IMR-90 (cell line): ENCODE data around the gene ADAMTS13. TPM values are rescaled to one million over a fixed set of nuclear protein-coding genes. Genes with fewer than 3 reads are reported as not detected.

Experiments
- ATAC-seq: fragments of 200-7000 bp; cut with Tn5 transposase; 2 replicates; pipeline ENCODE4 v1.9.1; 2020; ENCODE audit warnings: low read depth, mild to moderate bottlenecking, moderate library complexity
- BruUV-seq: library from RNA; stranded (reverse); fragments of 400-500 nt; replicated peaks from 2 replicates; lab custom pipeline; 2021; lab: Mats Ljungman, UMichigan
- CTCF ChIA-PET: fragments of 300-600 bp; formaldehyde crosslinking; extraction: SDS; loops from one replicate; lab custom pipeline; 2021; ENCODE audit warnings: antibody characterized with exemption; lab: Yijun Ruan, JAX
- POLR2A ChIA-PET: fragments of 300-600 bp; sonication (Branson Sonifier 250); formaldehyde crosslinking; loops from one replicate; lab custom pipeline; 2022; ENCODE audit warnings: antibody characterized with exemption; ENCODE audit not compliant: unreplicated experiment; lab: Charles Lee
- DNase-seq: peaks from one replicate; pipeline ENCODE4 v3.0.0; 2013
- H2AFZ ChIP-seq: replicated peaks from 2 replicates; pipeline ENCODE3; 2013; ENCODE audit warnings: low read length, mild to moderate bottlenecking; ENCODE audit not compliant: poor library complexity
- H2AK5ac ChIP-seq: 2 replicates; pipeline ENCODE4 v1.6.1; 2013; ENCODE audit warnings: low read depth, low read length, inconsistent platforms
- H2AK9ac ChIP-seq: replicated peaks from 2 replicates; pipeline ENCODE3; 2013; ENCODE audit warnings: mild to moderate bottlenecking, low read depth, low read length, moderate library complexity; ENCODE audit not compliant: poor library complexity
- H2BK120ac ChIP-seq: 2 replicates; pipeline ENCODE4 v1.6.1; 2013; ENCODE audit warnings: low read depth, low read length, inconsistent platforms
- H2BK15ac ChIP-seq: 3 replicates; pipeline ENCODE4 v1.6.1; 2013; ENCODE audit warnings: low read depth, low read length, inconsistent platforms
- H2BK20ac ChIP-seq: 2 replicates; pipeline ENCODE4 v1.6.1; 2013; ENCODE audit warnings: low read depth, mild to moderate bottlenecking, inconsistent platforms, low read length, moderate library complexity
- H2BK5ac ChIP-seq: 2 replicates; pipeline ENCODE4 v1.6.1; 2013; ENCODE audit warnings: mild to moderate bottlenecking, low read depth, low read length, inconsistent platforms; ENCODE audit not compliant: poor library complexity, severe bottlenecking
- H3K14ac ChIP-seq: replicated peaks from 2 replicates; pipeline ENCODE4 v1.6.1; 2013; ENCODE audit warnings: low read depth, low read length, inconsistent platforms
- H3K18ac ChIP-seq: 2 replicates; pipeline ENCODE4 v1.6.1; 2013; ENCODE audit warnings: low read depth, low read length, control low read depth
- H3K23ac ChIP-seq: 2 replicates; pipeline ENCODE4 v1.6.1; 2013; ENCODE audit warnings: low read depth, low read length, inconsistent platforms
- H3K27ac ChIP-seq: 2 replicates; pipeline ENCODE4 v1.5.1; 2013; ENCODE audit warnings: mild to moderate bottlenecking, control low read depth, low read length; ENCODE audit not compliant: insufficient read depth
- H3K27me3 ChIP-seq: 2 replicates; pipeline ENCODE4 v1.6.1; 2013; ENCODE audit warnings: low read length; ENCODE audit not compliant: control insufficient read depth, insufficient read depth
- H3K36me3 ChIP-seq: 2 replicates; pipeline ENCODE4 v1.6.1; 2013; ENCODE audit warnings: low read length, mixed read lengths; ENCODE audit not compliant: control insufficient read depth, insufficient read depth
- H3K4ac ChIP-seq: 2 replicates; pipeline ENCODE4 v1.6.1; 2013; ENCODE audit warnings: low read depth, low read length, inconsistent platforms
- H3K4me1 ChIP-seq: 2 replicates; pipeline ENCODE4 v1.6.1; 2013; ENCODE audit warnings: low read length, mixed read lengths; ENCODE audit not compliant: control insufficient read depth, insufficient read depth
- H3K4me2 ChIP-seq: 2 replicates; pipeline ENCODE4 v1.6.1; 2013; ENCODE audit warnings: low read depth, mild to moderate bottlenecking, control low read depth, low read length, moderate library complexity
- H3K4me3 ChIP-seq: 2 replicates; pipeline ENCODE4 v1.5.1; 2013; ENCODE audit warnings: low read depth, mild to moderate bottlenecking, control low read depth, low read length, moderate library complexity; ENCODE audit not compliant: insufficient read depth
- H3K56ac ChIP-seq: 2 replicates; pipeline ENCODE4 v1.6.1; 2013; ENCODE audit warnings: low read length, inconsistent platforms; ENCODE audit not compliant: insufficient read depth; ENCODE audit errors: extremely low read depth
- H3K79me1 ChIP-seq, 2 experiments: 2 replicates each; pipeline ENCODE4 v1.6.1; 2013; ENCODE audit warnings: low read length in 2 of 2, inconsistent platforms in 1 of 2, low read depth in 1 of 2
- H3K9ac ChIP-seq: 2 replicates; pipeline ENCODE4 v1.6.1; 2013; ENCODE audit warnings: low read depth, low read length, control low read depth
- H3K9me1 ChIP-seq: 2 replicates; pipeline ENCODE4 v1.6.1; 2013; ENCODE audit warnings: low read length, inconsistent platforms; ENCODE audit not compliant: insufficient read depth
- H3K9me3 ChIP-seq: 2 replicates; pipeline ENCODE4 v1.6.1; 2013; ENCODE audit warnings: low read length; ENCODE audit not compliant: control insufficient read depth, insufficient read depth
- H4K20me1 ChIP-seq: 2 replicates; pipeline ENCODE4 v1.6.1; 2013; ENCODE audit warnings: low read length, inconsistent platforms; ENCODE audit not compliant: insufficient read depth
- H4K5ac ChIP-seq: 2 replicates; pipeline ENCODE4 v1.6.1; 2013; ENCODE audit warnings: mild to moderate bottlenecking, low read depth, low read length, control low read depth
- H4K8ac ChIP-seq, 2 experiments: 2 replicates each; pipeline ENCODE4 v1.6.1; 2013; ENCODE audit warnings: low read depth in 2 of 2, low read length in 2 of 2, control low read depth in 1 of 2, inconsistent platforms in 1 of 2
- H4K91ac ChIP-seq: 2 replicates; pipeline ENCODE4 v1.6.1; 2013; ENCODE audit warnings: low read depth, low read length, inconsistent platforms; ENCODE audit not compliant: insufficient read depth
- MAFK ChIP-seq: IDR thresholded peaks from 2 replicates; pipeline ENCODE4 v1.6.1; 2012; ENCODE audit warnings: low read depth, low read length, improper control_type of control experiment
- MAZ ChIP-seq: IDR thresholded peaks from 2 replicates; pipeline ENCODE4 v1.6.1; 2012; ENCODE audit warnings: low read depth, mild to moderate bottlenecking, low read length, improper control_type of control experiment, moderate library complexity, borderline replicate concordance
- NFE2L2 ChIP-seq: fragments of 150-350 bp; IDR thresholded peaks from 2 replicates; pipeline ENCODE4 v1.6.1; 2016; ENCODE audit warnings: low read depth, mild to moderate bottlenecking, low read length
- POLR2A ChIP-seq: IDR thresholded peaks from 2 replicates; pipeline ENCODE4 v1.6.1; 2012; ENCODE audit warnings: mild to moderate bottlenecking, low read depth, low read length
- RAD21 ChIP-seq: IDR thresholded peaks from 2 replicates; pipeline ENCODE4 v1.6.1; 2012; ENCODE audit warnings: low read length, improper control_type of control experiment
- RCOR1 ChIP-seq: IDR thresholded peaks from 2 replicates; pipeline ENCODE4 v1.6.1; 2012; ENCODE audit warnings: mild to moderate bottlenecking, low read length, improper control_type of control experiment; ENCODE audit not compliant: insufficient replicate concordance
- RFX5 ChIP-seq: IDR thresholded peaks from 2 replicates; pipeline ENCODE4 v1.8.0; 2012; ENCODE audit warnings: low read depth, mild to moderate bottlenecking, low read length, moderate library complexity
- WGBS, 2 experiments: methylation state at CpG; one replicate each; pipeline versions ENCODE4 v1.1.5 to v1.1.7; 2013; ENCODE audit warnings: missing lambda C conversion rate in 2 of 2; ENCODE audit not compliant: insufficient read length in 1 of 2; ENCODE audit errors: extremely low coverage in 2 of 2; 5-methylcytosine and 5-hydroxymethylcytosine counted together
- dilution Hi-C: fragments of 300-500 bp; cut with HindIII; formaldehyde crosslinking; loops from one replicate; pipeline ENCODE4 v1.14.3; 2018; ENCODE audit warnings: low sequenced_read_pairs; ENCODE audit not compliant: unreplicated experiment
- in situ Hi-C: fragments of 300-500 bp; cut with MboI; formaldehyde crosslinking; loops from 3 replicates; pipeline ENCODE4 v1.14.3; 2019; ENCODE audit warnings: low sequenced_read_pairs, inconsistent platforms, mixed read lengths
- intact Hi-C: fragments of 100-400 bp; cut with micrococcal nuclease; formaldehyde crosslinking; loops from 2 replicates; pipeline ENCODE4 v1.10.0; 2022
- polyA plus RNA-seq, 3 experiments: library from polyadenylated mRNA; depleted of rRNA; stranded (reverse); fragments of >200 nt; gene quantifications; 2 replicates each; pipeline ENCODE4 v1.2.3, GENCODE V29; 2012; ENCODE audit warnings: low replicate concordance in 1 of 3
- total RNA-seq: library from RNA; depleted of rRNA; stranded (reverse); fragments of >200 nt; gene quantifications from 2 replicates; pipeline ENCODE4 v1.2.3, GENCODE V29; 2012
- TF ChIP-seq, protein P1 (sequence below): conservative IDR thresholded peaks from 2 replicates; pipeline ENCODE4 v1.5.1; 2012; ENCODE audit warnings: mild to moderate bottlenecking, low read depth, low read length, improper control_type of control experiment
- TF ChIP-seq, protein P2 (sequence below): fragments of 150-350 bp; IDR thresholded peaks from 2 replicates; pipeline ENCODE4 v1.6.1; 2017; ENCODE audit warnings: mild to moderate bottlenecking, antibody characterized with exemption, low read length, low read depth
- TF ChIP-seq, protein P3 (sequence below): fragments of 150-350 bp; IDR thresholded peaks from 2 replicates; pipeline ENCODE4 v1.6.1; 2016; ENCODE audit warnings: low read depth, mild to moderate bottlenecking, low read length, moderate library complexity, borderline replicate concordance

Gene ADAMTS13
- total and polyA plus RNA-seq, 2 of the 4 experiments (the other 2 are of a cell fraction), result 0.18 to 2.8 TPM

DNA sequence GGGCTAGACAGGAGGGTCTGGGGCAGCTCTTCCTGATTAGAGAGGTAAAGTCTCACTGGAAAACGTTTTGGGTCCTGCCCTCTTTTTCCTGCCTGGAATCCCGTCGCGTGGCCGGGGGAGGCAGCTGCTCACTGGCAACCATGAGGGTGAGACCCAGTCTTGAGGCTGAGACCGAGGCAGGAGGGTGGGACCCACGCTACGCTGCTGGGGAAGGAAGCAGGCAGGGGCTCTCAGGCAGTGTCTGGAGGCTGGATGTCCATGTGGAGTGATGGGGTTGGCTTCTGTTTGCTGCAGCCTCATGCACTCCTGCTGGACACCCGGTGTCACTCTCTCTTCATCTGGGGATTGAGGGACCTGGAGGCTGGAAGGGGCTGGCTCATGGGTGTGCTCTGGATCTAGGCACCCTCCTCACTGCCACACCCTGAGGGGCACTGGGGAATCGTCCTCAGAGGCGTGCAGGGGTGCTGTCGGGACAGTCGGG lies 68.1 kb downstream of the ADAMTS13 start:
- H2BK15ac ChIP-seq, result no peak overlapping the region
- H4K91ac ChIP-seq, result no peak overlapping the region
- no peak overlapping the region for H3K18ac ChIP-seq
- H3K9me3 ChIP-seq, result no peaks in the 10 kb centered on the region
- in situ Hi-C loops, result loop anchor here (25.0 kb wide), 1 partner anchor 453 kb away; the partner anchor contains the start of gene GTF3C5
- 0 out of 2 replicates have a peak, but pooled peaks cover 5% of the 10 kb centered on the region for H4K20me1 ChIP-seq
- intact Hi-C loops, result no loop called here
- H3K9me1 ChIP-seq, result no peaks in the 10 kb centered on the region; the same call in 1 of the 2 replicates
- WGBS, 2 experiments, result no CpG with 5 or more reads among the region's 13 CpGs
- no peak overlapping the region for H2BK20ac ChIP-seq
- no peak overlapping the region for H3K4me3 ChIP-seq
- H3K79me1 ChIP-seq, result no peaks in the 10 kb centered on the region
- TF ChIP-seq POLR2A (no peak), RFX5 (no peak), MAZ (no peak), RCOR1 (no peak), MAFK (no peak), RAD21 (no peak), NFE2L2 (no peak)
- TF ChIP-seq, protein P1, sequence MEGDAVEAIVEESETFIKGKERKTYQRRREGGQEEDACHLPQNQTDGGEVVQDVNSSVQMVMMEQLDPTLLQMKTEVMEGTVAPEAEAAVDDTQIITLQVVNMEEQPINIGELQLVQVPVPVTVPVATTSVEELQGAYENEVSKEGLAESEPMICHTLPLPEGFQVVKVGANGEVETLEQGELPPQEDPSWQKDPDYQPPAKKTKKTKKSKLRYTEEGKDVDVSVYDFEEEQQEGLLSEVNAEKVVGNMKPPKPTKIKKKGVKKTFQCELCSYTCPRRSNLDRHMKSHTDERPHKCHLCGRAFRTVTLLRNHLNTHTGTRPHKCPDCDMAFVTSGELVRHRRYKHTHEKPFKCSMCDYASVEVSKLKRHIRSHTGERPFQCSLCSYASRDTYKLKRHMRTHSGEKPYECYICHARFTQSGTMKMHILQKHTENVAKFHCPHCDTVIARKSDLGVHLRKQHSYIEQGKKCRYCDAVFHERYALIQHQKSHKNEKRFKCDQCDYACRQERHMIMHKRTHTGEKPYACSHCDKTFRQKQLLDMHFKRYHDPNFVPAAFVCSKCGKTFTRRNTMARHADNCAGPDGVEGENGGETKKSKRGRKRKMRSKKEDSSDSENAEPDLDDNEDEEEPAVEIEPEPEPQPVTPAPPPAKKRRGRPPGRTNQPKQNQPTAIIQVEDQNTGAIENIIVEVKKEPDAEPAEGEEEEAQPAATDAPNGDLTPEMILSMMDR, result no peak
- TF ChIP-seq, protein P2, sequence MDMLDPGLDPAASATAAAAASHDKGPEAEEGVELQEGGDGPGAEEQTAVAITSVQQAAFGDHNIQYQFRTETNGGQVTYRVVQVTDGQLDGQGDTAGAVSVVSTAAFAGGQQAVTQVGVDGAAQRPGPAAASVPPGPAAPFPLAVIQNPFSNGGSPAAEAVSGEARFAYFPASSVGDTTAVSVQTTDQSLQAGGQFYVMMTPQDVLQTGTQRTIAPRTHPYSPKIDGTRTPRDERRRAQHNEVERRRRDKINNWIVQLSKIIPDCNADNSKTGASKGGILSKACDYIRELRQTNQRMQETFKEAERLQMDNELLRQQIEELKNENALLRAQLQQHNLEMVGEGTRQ, result no peak
- TF ChIP-seq, protein P3, sequence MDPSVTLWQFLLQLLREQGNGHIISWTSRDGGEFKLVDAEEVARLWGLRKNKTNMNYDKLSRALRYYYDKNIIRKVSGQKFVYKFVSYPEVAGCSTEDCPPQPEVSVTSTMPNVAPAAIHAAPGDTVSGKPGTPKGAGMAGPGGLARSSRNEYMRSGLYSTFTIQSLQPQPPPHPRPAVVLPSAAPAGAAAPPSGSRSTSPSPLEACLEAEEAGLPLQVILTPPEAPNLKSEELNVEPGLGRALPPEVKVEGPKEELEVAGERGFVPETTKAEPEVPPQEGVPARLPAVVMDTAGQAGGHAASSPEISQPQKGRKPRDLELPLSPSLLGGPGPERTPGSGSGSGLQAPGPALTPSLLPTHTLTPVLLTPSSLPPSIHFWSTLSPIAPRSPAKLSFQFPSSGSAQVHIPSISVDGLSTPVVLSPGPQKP, result no peak
- H3K4me2 ChIP-seq, result no peak overlapping the region
- POLR2A ChIA-PET, result no interaction called here
- BruUV-seq, result no TSS peak
- dilution Hi-C loops, result no loop called here
- no peak overlapping the region for H2BK120ac ChIP-seq
- H2AK9ac ChIP-seq, result no peak overlapping the region
- H3K27ac ChIP-seq, result no peak overlapping the region
- H3K23ac ChIP-seq, result no peak overlapping the region
- no peak overlapping the region for H4K8ac ChIP-seq
- no peak overlapping the region for H3K4ac ChIP-seq
- ATAC-seq (no peak), DNase-seq (no peak)
- peaks cover 4% of the 10 kb centered on the region; the same call in 1 of the 2 replicates for H3K4me1 ChIP-seq
- H3K14ac ChIP-seq, result no peak overlapping the region
- H3K56ac ChIP-seq, result no peak overlapping the region
- peaks cover 31% of the 10 kb centered on the region; the same call in 1 of the 2 replicates for H3K27me3 ChIP-seq
- no peak overlapping the region for H2BK5ac ChIP-seq
- H2AK5ac ChIP-seq, result no peak overlapping the region
- no peak overlapping the region for H2AFZ ChIP-seq
- no peak overlapping the region for H3K9ac ChIP-seq
- no peaks in the 10 kb centered on the region for H3K36me3 ChIP-seq
- H4K5ac ChIP-seq, result no peak overlapping the region
- CTCF ChIA-PET, result no interaction called here
